WERI-Rb-1 (cell line): ENCODE results near the gene MSANTD4.

Experiments used
- DNase-seq: peaks from one replicate; pipeline ENCODE4 v3.0.0-alpha.2; 2020
- H3K27ac ChIP-seq: fragments of 250-450 bp; sonication (Bioruptor Pico); 2 replicates; pipeline ENCODE4 v1.5.1; 2020; ENCODE audit warnings: mild to moderate bottlenecking, moderate library complexity
- H3K27me3 ChIP-seq: fragments of 250-450 bp; sonication (Bioruptor Pico); 2 replicates; pipeline ENCODE4 v1.5.1; 2021; ENCODE audit warnings: mild to moderate bottlenecking, low read depth, moderate library complexity; ENCODE audit not compliant: insufficient read depth, severe bottlenecking
- H3K36me3 ChIP-seq: fragments of 250-450 bp; sonication (Bioruptor Pico); 2 replicates; pipeline ENCODE4 v1.5.1; 2020; ENCODE audit warnings: mild to moderate bottlenecking, moderate library complexity
- H3K4me3 ChIP-seq: 2 replicates; pipeline ENCODE4 v1.5.1; 2011; ENCODE audit warnings: low read depth, mild to moderate bottlenecking, control low read depth, low read length
- H3K9me3 ChIP-seq: fragments of 250-450 bp; sonication (Bioruptor Pico); 2 replicates; pipeline ENCODE4 v1.5.1; 2021; ENCODE audit warnings: mild to moderate bottlenecking, moderate library complexity; ENCODE audit not compliant: severe bottlenecking
- CTCF ChIP-seq: IDR thresholded peaks from 2 replicates; pipeline ENCODE4 v1.5.1; 2011; ENCODE audit warnings: low read depth, mild to moderate bottlenecking, control low read depth, inconsistent platforms, low read length

MSANTD4 gene

DNA sequence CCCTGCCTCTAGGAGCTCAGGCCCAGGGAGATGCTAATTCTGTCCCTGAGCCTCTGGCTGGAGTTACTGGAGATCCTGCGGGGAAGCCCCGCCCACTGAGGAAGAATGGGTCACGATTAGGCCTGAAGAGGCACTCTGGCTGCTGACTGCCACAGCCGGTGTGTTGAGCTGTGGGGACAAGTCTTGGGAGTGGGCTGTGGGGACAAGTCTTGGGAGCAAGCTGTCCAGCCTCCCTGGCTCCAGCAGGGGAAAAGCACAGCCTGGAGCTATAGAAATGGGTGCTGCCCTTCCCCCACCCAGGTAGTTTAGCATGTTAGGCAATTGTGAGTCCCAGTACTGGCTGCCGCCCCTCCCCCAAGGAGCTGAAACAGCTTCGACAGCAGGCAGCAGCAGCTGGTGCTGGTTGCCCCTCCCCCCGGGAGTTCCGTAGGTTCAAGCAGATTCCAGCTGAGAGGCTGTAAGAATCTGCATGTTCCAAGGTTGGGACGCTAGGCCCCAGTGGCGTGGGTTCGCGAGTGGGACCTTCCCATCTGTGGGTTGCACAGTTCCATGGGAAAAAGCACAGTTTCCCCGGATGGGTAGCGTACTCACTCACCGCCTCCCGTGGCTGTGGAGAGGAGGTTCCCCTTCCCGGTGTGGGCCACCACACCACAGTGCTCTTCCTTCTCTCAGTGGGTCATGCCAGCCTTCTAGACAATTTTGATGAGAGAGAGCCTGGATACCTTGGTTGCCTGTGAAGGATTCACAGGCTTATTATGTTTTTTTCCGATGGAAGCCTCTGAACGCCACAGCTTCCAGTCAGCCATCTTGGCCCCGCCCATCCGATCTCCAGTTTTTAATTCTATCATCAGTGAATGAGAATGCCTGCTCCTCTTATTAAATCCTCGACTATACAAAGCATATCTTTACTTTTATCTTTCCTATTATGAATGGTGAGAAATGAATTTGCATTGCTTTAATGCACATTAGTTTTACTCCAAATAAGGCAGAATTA lies 61.5 kb downstream of the MSANTD4 start:
- no peaks in the 10 kb centered on the region for H3K9me3 ChIP-seq
- H3K36me3 ChIP-seq = no peaks in the 10 kb centered on the region
- TF ChIP-seq CTCF = no peak
- DNase-seq = peak; percentile 85
- H3K27ac ChIP-seq = peak overlapping the region; percentile 63; the same call in 1 of the 2 replicates
- no peaks in the 10 kb centered on the region for H3K27me3 ChIP-seq
- no peak overlapping the region for H3K4me3 ChIP-seq
